ENCODE data around the gene KBTBD3.

Gene KBTBD3

GRCh38 chr11:106087815-106088435, 10.8 kb upstream of the KBTBD3 start:
- H3K9me2 ChIP-seq (ENCODE audit: low read depth, low read length) = no peaks in the 10 kb centered on the region
- H3K4me3 ChIP-seq (ENCODE audit: low read depth, low read length, poor library complexity, severe bottlenecking) = no peak overlapping the region
- H3K9me3 ChIP-seq (ENCODE audit: low read length) = no peaks in the 10 kb centered on the region
- peak; percentile 93 for TF ChIP-seq CTCF (IDR thresholded peaks at IDR 0.05; ENCODE audit: low read length)
- no peak for TF ChIP-seq EZH2 (IDR thresholded peaks at IDR 0.05; ENCODE audit: borderline replicate concordance, low read length)
- H3K79me2 ChIP-seq (ENCODE audit: insufficient read depth, low read length) = peaks cover 54% of the 10 kb centered on the region
- H3K27ac ChIP-seq (ENCODE audit: low read depth, low read length, poor library complexity, severe bottlenecking) = no peak overlapping the region
- peaks cover 66% of the 10 kb centered on the region for H3K36me3 ChIP-seq (ENCODE audit: insufficient read depth, low read length)
- no peak overlapping the region; the same call in 1 of the 2 replicates for H3K4me2 ChIP-seq (ENCODE audit: low read length)
- H3K4me1 ChIP-seq (ENCODE audit: insufficient read depth, low read length, severe bottlenecking) = peaks cover 10% of the 10 kb centered on the region
- no peaks in the 10 kb centered on the region for H3K27me3 ChIP-seq (ENCODE audit: insufficient read depth, low read length)
- no peaks in the 10 kb centered on the region for H3F3A ChIP-seq (ENCODE audit: insufficient read depth, low read length)
- H2AFZ ChIP-seq (ENCODE audit: low read length) = no peak overlapping the region
- H3K9ac ChIP-seq (ENCODE audit: low read length) = no peak overlapping the region
- peaks cover 3% of the 10 kb centered on the region; the same call in 1 of the 2 replicates for H4K20me1 ChIP-seq (ENCODE audit: insufficient read depth, low read length)

- Histone ChIP-seq H3K9me3 (ENCODE audit: low read length) (no peaks in the 10 kb centered on the region), H3K9me2 (ENCODE audit: low read depth, low read length) (no peaks in the 10 kb centered on the region), H3K79me2 (ENCODE audit: insufficient read depth, low read length) (peaks cover 63% of the 10 kb centered on the region), H3K36me3 (ENCODE audit: insufficient read depth, low read length) (peaks cover 65% of the 10 kb centered on the region), H3F3A (ENCODE audit: insufficient read depth, low read length) (no peaks in the 10 kb centered on the region), H3K27me3 (ENCODE audit: insufficient read depth, low read length) (no peaks in the 10 kb centered on the region), H3K4me1 (ENCODE audit: insufficient read depth, low read length, severe bottlenecking) (peaks cover 16% of the 10 kb centered on the region), H2AFZ (ENCODE audit: low read length) (no peak overlapping the region), H3K4me2 (ENCODE audit: low read length) (no peak overlapping the region), H4K20me1 (ENCODE audit: insufficient read depth, low read length) (peaks cover 3% of the 10 kb centered on the region; the same call in 1 of the 2 replicates), H3K9ac (ENCODE audit: low read length) (no peak overlapping the region), H3K27ac (ENCODE audit: low read depth, low read length, poor library complexity, severe bottlenecking) (no peak overlapping the region), H3K4me3 (ENCODE audit: low read depth, low read length, poor library complexity, severe bottlenecking) (no peak overlapping the region)
- TF ChIP-seq CTCF (IDR thresholded peaks at IDR 0.05; ENCODE audit: low read length) = no peak
- TF ChIP-seq EZH2 (IDR thresholded peaks at IDR 0.05; ENCODE audit: borderline replicate concordance, low read length) = no peak
Measured at GRCh38 chr11:106086850-106087249, 9.7 kb upstream of the KBTBD3 start.

- no peaks in the 10 kb centered on the region for H3F3A ChIP-seq (ENCODE audit: insufficient read depth, low read length)
- no peaks in the 10 kb centered on the region for H3K9me2 ChIP-seq (ENCODE audit: low read depth, low read length)
- peaks cover 63% of the 10 kb centered on the region for H3K36me3 ChIP-seq (ENCODE audit: insufficient read depth, low read length)
- H3K27ac ChIP-seq (ENCODE audit: low read depth, low read length, poor library complexity, severe bottlenecking) = no peak overlapping the region
- no peak overlapping the region for H3K9ac ChIP-seq (ENCODE audit: low read length)
- peaks cover 66% of the 10 kb centered on the region for H3K79me2 ChIP-seq (ENCODE audit: insufficient read depth, low read length)
- H3K4me2 ChIP-seq (ENCODE audit: low read length) = no peak overlapping the region
- H3K9me3 ChIP-seq (ENCODE audit: low read length) = no peaks in the 10 kb centered on the region
- no peaks in the 10 kb centered on the region for H3K27me3 ChIP-seq (ENCODE audit: insufficient read depth, low read length)
- H3K4me1 ChIP-seq (ENCODE audit: insufficient read depth, low read length, severe bottlenecking) = peaks cover 16% of the 10 kb centered on the region
- no peak overlapping the region for H3K4me3 ChIP-seq (ENCODE audit: low read depth, low read length, poor library complexity, severe bottlenecking)
- H2AFZ ChIP-seq (ENCODE audit: low read length) = no peak overlapping the region
- TF ChIP-seq EZH2 (IDR thresholded peaks at IDR 0.05; ENCODE audit: borderline replicate concordance, low read length) (no peak), CTCF (IDR thresholded peaks at IDR 0.05; ENCODE audit: low read length) (no peak)
- peaks cover 3% of the 10 kb centered on the region; the same call in 1 of the 2 replicates for H4K20me1 ChIP-seq (ENCODE audit: insufficient read depth, low read length)
Measured at GRCh38 chr11:106086135-106086534, 9.0 kb upstream of the KBTBD3 start.

Data from OCI-LY1 (cell line).